Activated CD8-positive, alpha-beta T cell treated with anti-CD3 and anti-CD28 coated beads for 36 hours (primary cell): ENCODE data around the gene GABPB2. TPM values are rescaled to one million over a fixed set of nuclear protein-coding genes. Genes with fewer than 3 reads are reported as not detected.

Experiments
- ATAC-seq: fragments of 200-7000 bp; cut with Tn5 transposase; one replicate; pipeline ENCODE4 v1.10.0; 2021; ENCODE audit warnings: mild to moderate bottlenecking, moderate library complexity
- CTCF ChIA-PET: fragments of 350-600 bp; sonication (Branson Sonifier 250); formaldehyde crosslinking; loops from one replicate; lab custom pipeline; 2021; ENCODE audit warnings: antibody characterized with exemption; lab: Charles Lee
- POLR2A ChIA-PET: fragments of 350-600 bp; sonication (Branson Sonifier 250); formaldehyde crosslinking; loops from one replicate; lab custom pipeline; 2021; ENCODE audit warnings: antibody characterized with exemption; lab: Charles Lee
- DNase-seq: peaks from one replicate; pipeline ENCODE4 v3.0.0-alpha.2; 2020
- H3K27ac Mint-ChIP-seq: one replicate; pipeline ENCODE4 v1.8.0; 2021; ENCODE audit warnings: mild to moderate bottlenecking, mixed read lengths
- H3K27me3 Mint-ChIP-seq: one replicate; pipeline ENCODE4 v1.8.0; 2021; ENCODE audit warnings: mixed read lengths
- H3K36me3 Mint-ChIP-seq: one replicate; pipeline ENCODE4 v1.8.0; 2021; ENCODE audit warnings: low read depth, mixed read lengths
- H3K4me1 Mint-ChIP-seq: one replicate; pipeline ENCODE4 v1.8.0; 2021; ENCODE audit warnings: low read depth, mixed read lengths
- H3K4me3 Mint-ChIP-seq: one replicate; pipeline ENCODE4 v1.8.0; 2021; ENCODE audit warnings: mild to moderate bottlenecking, moderate library complexity, mixed read lengths
- H3K9me3 Mint-ChIP-seq: one replicate; pipeline ENCODE4 v1.8.0; 2021; ENCODE audit warnings: mixed read lengths
- CTCF ChIP-seq: fragments of 200-600 bp; IDR thresholded peaks from one replicate; pipeline ENCODE4 v1.8.0; 2022; ENCODE audit warnings: antibody characterized with exemption, mild to moderate bottlenecking
- intact Hi-C: fragments of 100-400 bp; cut with micrococcal nuclease; formaldehyde crosslinking; loops from one replicate; pipeline ENCODE4 v1.10.0; 2022
- total RNA-seq, 2 experiments: library from RNA; stranded (reverse); gene quantifications; one replicate each; pipeline ENCODE4 v1.2.3, GENCODE V29; 2021

The GABPB2 gene
- total RNA-seq, 2 experiments from 2014 or later = 17.5 to 19.3 TPM

DNA sequence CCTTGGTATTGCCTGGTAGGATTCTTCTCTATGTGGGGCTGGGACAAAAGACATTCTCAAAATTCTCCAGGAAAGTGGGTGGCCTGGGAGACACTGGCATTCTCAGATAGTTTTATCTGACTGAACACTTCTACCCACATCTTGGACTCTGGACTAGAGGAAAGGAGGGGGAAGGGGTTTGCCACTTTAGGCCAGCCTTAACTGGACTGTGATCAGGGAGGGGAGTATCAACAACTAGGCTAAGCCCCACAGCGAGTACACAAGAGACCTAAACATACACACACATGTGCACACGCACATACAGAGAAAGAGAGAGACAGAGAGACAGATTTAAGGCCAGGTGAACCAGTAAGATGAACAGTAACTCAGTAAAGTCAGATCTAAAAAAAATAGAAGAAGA, 77.1 kb downstream of the GABPB2 start:
- Mint-ChIP-seq H3K4me1 (peaks cover 6% of the 10 kb centered on the region), H3K4me3 (peak overlapping the region; percentile 70), H3K27ac (no peak overlapping the region), H3K36me3 (no peaks in the 10 kb centered on the region), H3K9me3 (no peaks in the 10 kb centered on the region), H3K27me3 (peaks cover 3% of the 10 kb centered on the region)
- no peak for TF ChIP-seq CTCF
- POLR2A ChIA-PET = interaction anchor here (0.5 to 5.1 kb wide), 4 partner anchors 9 to 88 kb away, joined by 3 to 21 read pairs (median 4); partner anchors contain the start of genes CDC42SE1, MLLT11 and TNFAIP8L2
- CTCF ChIA-PET = interaction anchor here (1.4 to 3.3 kb wide), 3 partner anchors 9 to 48 kb away, joined by 3 to 20 read pairs (median 13); partner anchors contain the start of gene TNFAIP8L2
- ATAC-seq (no peak), DNase-seq (no peak)
- intact Hi-C loops = no loop called here

DNA sequence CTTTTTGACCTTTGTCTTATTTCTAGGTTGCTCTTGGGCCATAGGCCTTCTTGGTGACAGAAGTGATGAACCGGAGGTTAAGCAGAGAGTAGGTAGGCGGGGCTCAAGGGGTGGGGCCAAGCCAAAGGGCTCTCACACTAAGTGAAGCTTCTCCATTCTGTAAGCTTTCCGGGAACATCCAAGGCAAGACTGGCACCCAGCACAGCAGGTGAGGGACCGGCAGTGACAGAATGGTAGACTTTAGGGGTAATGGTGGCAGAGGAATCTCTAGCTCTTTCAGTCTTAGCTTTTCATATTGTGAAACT, 85.9 kb downstream of the GABPB2 start, which contains the start of gene TNFAIP8L2:
TNFAIP8L2 (plus strand) TSS at position 135 of the 305 bp plus-strand sequence. CDS start 2,049 bp downstream, outside the sequence.
- peak within 1 kb of the TSS; percentile 97 for H3K4me3 Mint-ChIP-seq
- H3K27ac Mint-ChIP-seq = peak within 1 kb of the TSS; percentile 98
- H3K36me3 Mint-ChIP-seq = peaks cover 44% of the 10 kb centered on the region
- peak; percentile 93 for DNase-seq
- peaks cover 41% of the 10 kb centered on the region for H3K4me1 Mint-ChIP-seq
- ATAC-seq = peak; percentile 82
- CTCF ChIA-PET = interaction anchor here (0.5 to 9.7 kb wide), 33 partner anchors 9 to 200 kb away, joined by 3 to 298 read pairs (median 5); partner anchors contain the start of genes C1orf56, GABPB2, MINDY1 and MLLT11
- no peaks in the 10 kb centered on the region for H3K27me3 Mint-ChIP-seq
- TF ChIP-seq CTCF = no peak
- H3K9me3 Mint-ChIP-seq = no peaks in the 10 kb centered on the region
- intact Hi-C loops = loop anchor here (1.0 to 5.0 kb wide), 3 partner anchors 9 to 149 kb away; partner anchors contain the start of genes LYSMD1, MINDY1 and PRUNE1
- POLR2A ChIA-PET = interaction anchor here (0.6 to 3.9 kb wide), 14 partner anchors 10 to 180 kb away, joined by 3 to 21 read pairs (median 4); partner anchors contain the start of genes C1orf56, CDC42SE1, GABPB2 and LYSMD1

DNA sequence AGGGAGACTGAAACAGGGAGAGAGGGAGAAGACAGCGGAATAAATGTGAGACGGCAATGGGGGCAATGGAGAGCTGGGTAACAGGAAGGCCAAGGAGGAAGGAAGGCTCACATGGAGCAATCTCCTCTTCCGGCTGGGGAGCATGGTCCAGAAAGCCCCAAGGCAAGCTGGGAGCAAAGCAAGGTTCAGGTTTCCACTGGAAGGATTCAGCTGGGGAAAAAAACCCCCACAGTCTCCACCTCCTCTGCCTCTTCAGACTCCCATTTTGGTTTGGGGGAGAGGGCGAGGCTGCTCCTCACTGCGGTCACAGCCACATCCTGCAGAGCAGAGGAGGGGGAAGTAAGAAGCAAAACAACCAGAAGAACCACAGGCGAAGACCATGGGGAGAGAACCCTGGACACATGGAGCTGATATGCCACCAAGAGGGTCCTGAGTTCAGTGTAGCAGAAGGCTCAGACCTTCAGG, 86.5 kb downstream of the GABPB2 start:
- CTCF ChIA-PET = interaction anchor here (0.5 to 9.7 kb wide), 34 partner anchors 8 to 200 kb away, joined by 3 to 298 read pairs (median 4); partner anchors contain the start of genes C1orf56, GABPB2, MINDY1 and MLLT11
- POLR2A ChIA-PET = interaction anchor here (0.6 to 3.9 kb wide), 17 partner anchors 9 to 181 kb away, joined by 3 to 21 read pairs (median 4); partner anchors contain the start of genes C1orf56, CDC42SE1, GABPB2 and LYSMD1
- peaks cover 51% of the 10 kb centered on the region for H3K36me3 Mint-ChIP-seq
- intact Hi-C loops = loop anchor here (5.0 kb wide), 1 partner anchor 150 kb away; the partner anchor contains the start of genes MINDY1 and PRUNE1
- H3K27me3 Mint-ChIP-seq = no peaks in the 10 kb centered on the region
- DNase-seq (peak; percentile 85), ATAC-seq (peak; percentile 31)
- peaks cover 47% of the 10 kb centered on the region for H3K4me1 Mint-ChIP-seq
- no peaks in the 10 kb centered on the region for H3K9me3 Mint-ChIP-seq
- no peak for TF ChIP-seq CTCF
- H3K4me3 Mint-ChIP-seq = peak overlapping the region; percentile 97
- H3K27ac Mint-ChIP-seq = peak overlapping the region; percentile 98

- peak; percentile 21 for ATAC-seq
- Mint-ChIP-seq H3K4me3 (peak overlapping the region; percentile 97), H3K27me3 (no peaks in the 10 kb centered on the region), H3K4me1 (peaks cover 56% of the 10 kb centered on the region), H3K27ac (peak overlapping the region; percentile 98), H3K9me3 (no peaks in the 10 kb centered on the region), H3K36me3 (peaks cover 51% of the 10 kb centered on the region)
- ChIA-PET CTCF (interaction anchor here (0.7 to 9.7 kb wide), 6 partner anchors 9 to 134 kb away, joined by 3 to 298 read pairs (median 8); partner anchors contain the start of genes GABPB2 and SCNM1), POLR2A (interaction anchor here (0.6 to 3.9 kb wide), 9 partner anchors 8 to 98 kb away, joined by 3 to 21 read pairs (median 5); partner anchors contain the start of genes CDC42SE1, GABPB2, LYSMD1 and MLLT11)
- intact Hi-C loops = loop anchor here (5.0 kb wide), 1 partner anchor 151 kb away; the partner anchor contains the start of genes MINDY1 and PRUNE1
- DNase-seq = peak; percentile 88
- TF ChIP-seq CTCF = no peak
Observed at GRCh38 chr1:151158326-151158725, 87.8 kb downstream of the GABPB2 start.
